BJ (cell line): ENCODE results near the gene DIO1. TPM values are rescaled to one million over a fixed set of nuclear protein-coding genes. Genes with fewer than 3 reads are reported as not detected.

Experiments used
- CTCF ChIA-PET: fragments of 350-600 bp; formaldehyde crosslinking; extraction: SDS; loops from one replicate; lab custom pipeline; 2021; ENCODE audit warnings: antibody characterized with exemption, inconsistent platforms; lab: Yijun Ruan, JAX
- POLR2A ChIA-PET: fragments of 300-600 bp; sonication (Branson Sonifier 250); formaldehyde crosslinking; extraction: SDS; loops from one replicate; lab custom pipeline; 2021; ENCODE audit warnings: antibody characterized with exemption; lab: Charles Lee
- DNase-seq: peaks from one replicate; pipeline ENCODE4 v3.0.0-alpha.2; 2011; ENCODE audit warnings: low read depth
- H3K27me3 ChIP-seq: 2 replicates; pipeline ENCODE4 v1.6.0; 2011; ENCODE audit warnings: low read length; ENCODE audit not compliant: control insufficient read depth, insufficient read depth
- H3K36me3 ChIP-seq: 2 replicates; pipeline ENCODE4 v1.5.1; 2011; ENCODE audit warnings: low read length; ENCODE audit not compliant: control insufficient read depth, insufficient read depth
- H3K4me3 ChIP-seq: 2 replicates; pipeline ENCODE4 v1.5.1; 2011; ENCODE audit warnings: low read depth, mild to moderate bottlenecking, control low read depth, low read length
- CTCF ChIP-seq: IDR thresholded peaks from 2 replicates; pipeline ENCODE4 v1.5.1; 2011; ENCODE audit warnings: low read depth, mild to moderate bottlenecking, control low read depth, inconsistent platforms, low read length, moderate library complexity; ENCODE audit not compliant: insufficient read depth
- polyA plus RNA-seq: library from polyadenylated mRNA; depleted of rRNA; stranded (reverse); fragments of >200 nt; gene quantifications from 2 replicates; pipeline ENCODE4 v1.2.3, GENCODE V29; 2011

DIO1 gene
- polyA plus RNA-seq, 1 experiment: not detected

GRCh38 chr1:53930932-53931331 is 36.9 kb downstream of the DIO1 start:
- peaks cover 7% of the 10 kb centered on the region; the same call in 1 of the 2 replicates for H3K36me3 ChIP-seq
- H3K27me3 ChIP-seq: no peaks in the 10 kb centered on the region
- H3K4me3 ChIP-seq: no peak overlapping the region
- no peak for DNase-seq
- POLR2A ChIA-PET: no interaction called here
- no peak for TF ChIP-seq CTCF
- CTCF ChIA-PET: interaction anchor here (1.3 kb wide), 1 partner anchor 14 kb away, joined by 4 read pairs; the partner anchor contains the start of gene IFT25

- Histone ChIP-seq H3K36me3 (peaks cover 7% of the 10 kb centered on the region; the same call in 1 of the 2 replicates), H3K27me3 (no peaks in the 10 kb centered on the region), H3K4me3 (no peak overlapping the region)
- no peak for TF ChIP-seq CTCF
- ChIA-PET POLR2A (no interaction called here), CTCF (interaction anchor here (1.3 kb wide), 1 partner anchor 14 kb away, joined by 4 read pairs; the partner anchor contains the start of gene IFT25)
- DNase-seq: no peak
These were observed 37.5 kb downstream of the DIO1 start for GRCh38 chr1:53931523-53931922.

- no peaks in the 10 kb centered on the region for H3K27me3 ChIP-seq
- H3K4me3 ChIP-seq: no peak overlapping the region
- ChIA-PET POLR2A (interaction anchor here (0.6 kb wide), 1 partner anchor 25 kb away, joined by 3 read pairs; no protein-coding TSS in a partner anchor), CTCF (interaction anchor here (1.0 kb wide), 1 partner anchor 10 kb away, joined by 4 read pairs; no protein-coding TSS in a partner anchor)
- TF ChIP-seq CTCF: no peak
- peaks cover 1% of the 10 kb centered on the region; the same call in 1 of the 2 replicates for H3K36me3 ChIP-seq
- DNase-seq: no peak
These were observed 40.3 kb downstream of the DIO1 start for GRCh38 chr1:53934170-53934765.

- TF ChIP-seq CTCF: no peak
- peaks cover 1% of the 10 kb centered on the region; the same call in 1 of the 2 replicates for H3K36me3 ChIP-seq
- ChIA-PET CTCF (no interaction called here), POLR2A (no interaction called here)
- H3K4me3 ChIP-seq: no peak overlapping the region
- no peak for DNase-seq
- no peaks in the 10 kb centered on the region for H3K27me3 ChIP-seq
These were observed 42.4 kb downstream of the DIO1 start for GRCh38 chr1:53936430-53936829.

- no peaks in the 10 kb centered on the region for H3K27me3 ChIP-seq
- ChIA-PET CTCF (no interaction called here), POLR2A (no interaction called here)
- H3K4me3 ChIP-seq: no peak overlapping the region
- H3K36me3 ChIP-seq: peaks cover 1% of the 10 kb centered on the region; the same call in 1 of the 2 replicates
- DNase-seq: no peak
- TF ChIP-seq CTCF: no peak
These were observed 44.3 kb downstream of the DIO1 start for GRCh38 chr1:53938136-53938830.
